GM13976 (cell line): ENCODE data around the gene SIRT5.

Source experiments
- DNase-seq: peaks from one replicate; pipeline ENCODE4 v3.0.0; 2012; ENCODE audit warnings: low spot score
- CTCF ChIP-seq: IDR thresholded peaks from 2 replicates; pipeline ENCODE4 v1.5.1; 2012; ENCODE audit warnings: borderline replicate concordance, mild to moderate bottlenecking; ENCODE audit not compliant: insufficient read depth; ENCODE audit errors: extremely low read depth, missing control alignments, control extremely low read depth
- in situ Hi-C: fragments of 300-500 bp; cut with MboI; formaldehyde crosslinking; loops from one replicate; pipeline ENCODE4 v1.12.0; 2022; ENCODE audit warnings: low sequenced_read_pairs, mixed read lengths, inconsistent platforms; ENCODE audit not compliant: unreplicated experiment

The SIRT5 gene

GRCh38 chr6:13528777-13529343 is 45.5 kb upstream of the SIRT5 start:
- TF ChIP-seq CTCF: no peak
- no peak for DNase-seq
- in situ Hi-C loops: no loop called here

- in situ Hi-C loops: loop anchor here (10.0 kb wide), 1 partner anchor 197 kb away; no protein-coding TSS in a partner anchor
- DNase-seq: no peak
- no peak for TF ChIP-seq CTCF
Measured at GRCh38 chr6:13531956-13532355, 42.4 kb upstream of the SIRT5 start.

- in situ Hi-C loops: loop anchor here (10.0 kb wide), 1 partner anchor 200 kb away; no protein-coding TSS in a partner anchor
- no peak for TF ChIP-seq CTCF
- no peak for DNase-seq
Measured at GRCh38 chr6:13534536-13534935, 39.9 kb upstream of the SIRT5 start.

- in situ Hi-C loops: loop anchor here (10.0 kb wide), 1 partner anchor 201 kb away; no protein-coding TSS in a partner anchor
- no peak for DNase-seq
- TF ChIP-seq CTCF: no peak
Measured at GRCh38 chr6:13535306-13535705, 39.1 kb upstream of the SIRT5 start.

GRCh38 chr6:13536796-13537526 is 37.4 kb upstream of the SIRT5 start:
- in situ Hi-C loops: loop anchor here (10.0 kb wide), 1 partner anchor 202 kb away; no protein-coding TSS in a partner anchor
- TF ChIP-seq CTCF: no peak
- DNase-seq: no peak

- no peak for DNase-seq
- in situ Hi-C loops: loop anchor here (10.0 kb wide), 1 partner anchor 203 kb away; no protein-coding TSS in a partner anchor
Measured at GRCh38 chr6:13537527-13537897, 36.9 kb upstream of the SIRT5 start.

More at GRCh38 chr6:13537527-13537897, 36.9 kb upstream of the SIRT5 start:
- no peak for TF ChIP-seq CTCF
